HCT116 (cell line): ENCODE results near the gene PCDHGC5. TPM values are rescaled to one million over a fixed set of nuclear protein-coding genes. Genes with fewer than 3 reads are reported as not detected.

Source experiments
- ATAC-seq: fragments of 200-7000 bp; cut with Tn5 transposase; 2 replicates; pipeline ENCODE4 v1.9.1; 2020; ENCODE audit warnings: mild to moderate bottlenecking, moderate library complexity
- BruUV-seq: library from RNA; stranded (reverse); fragments of 400-500 nt; replicated peaks from 2 replicates; lab custom pipeline; 2021; lab: Mats Ljungman, UMichigan
- CTCF ChIA-PET: fragments of 300-600 bp; sonication (Branson Sonifier 250); formaldehyde crosslinking; loops from one replicate; lab custom pipeline; 2021; ENCODE audit warnings: antibody characterized with exemption; lab: Charles Lee
- POLR2A ChIA-PET: fragments of 300-600, 350-600 bp; sonication (Branson Sonifier 250); formaldehyde crosslinking; loops from one replicate; lab custom pipeline; 2021; ENCODE audit warnings: antibody characterized with exemption; lab: Charles Lee
- RAD21 ChIA-PET, 2 experiments: fragments of 300-600 bp; sonication (Branson Sonifier 250); formaldehyde crosslinking; loops; one replicate each; lab custom pipeline; 2023; ENCODE audit warnings: low total read pairs in 2 of 2; ENCODE audit not compliant: uncharacterized antibody in 2 of 2, unreplicated experiment in 2 of 2, low non-redundant PET in 1 of 2; lab: Charles Lee
- DNase-seq: peaks from one replicate; pipeline ENCODE4 v3.0.0-alpha.2; 2010; ENCODE audit warnings: low read depth, low spot score
- H2AFZ ChIP-seq: fragments of 200-600 bp; shearing (Covaris generic), sonication (generic); 2 replicates; pipeline ENCODE4 v1.6.1; 2017; ENCODE audit warnings: low read depth, mixed run types, mixed read lengths, antibody characterized with exemption, low read length; ENCODE audit not compliant: poor library complexity, severe bottlenecking
- H3K27ac ChIP-seq: 2 replicates; pipeline ENCODE4 v1.5.1; 2012; ENCODE audit warnings: low read depth, low read length
- H3K27me3 ChIP-seq: fragments of 200-600 bp; sonication (generic); 2 replicates; pipeline ENCODE4 v1.6.1; 2016; ENCODE audit warnings: mixed run types, low read length, mixed read lengths; ENCODE audit not compliant: insufficient read depth
- H3K36me3 ChIP-seq, 2 experiments: fragments of 200-500 bp in 1 of 2; fragments of 200-600 bp in 1 of 2; sonication (Bioruptor generic) in 1 of 2; sonication (generic) in 1 of 2; 2 replicates each; pipeline versions ENCODE4 v1.5.1 to v1.6.1; 2014 to 2016; ENCODE audit warnings: low read length in 2 of 2, inconsistent platforms in 1 of 2, mixed read lengths in 1 of 2, mixed run types in 1 of 2; ENCODE audit not compliant: insufficient read depth in 2 of 2, control insufficient read depth in 1 of 2
- H3K4me1 ChIP-seq, 2 experiments: fragments of 200-600 bp in 1 of 2; sonication (generic) in 1 of 2; 2 replicates each; pipeline versions ENCODE4 v1.5.1 to v1.6.1; 2012 to 2017; ENCODE audit warnings: low read length in 2 of 2, inconsistent platforms in 1 of 2, mild to moderate bottlenecking in 1 of 2, mixed read lengths in 1 of 2, mixed run types in 1 of 2, moderate library complexity in 1 of 2; ENCODE audit not compliant: insufficient read depth in 2 of 2, control insufficient read depth in 1 of 2
- H3K4me2 ChIP-seq: fragments of 200-600 bp; sonication (generic); 2 replicates; pipeline ENCODE4 v1.6.1; 2017; ENCODE audit warnings: mixed run types, low read length, mixed read lengths
- H3K4me3 ChIP-seq, 2 experiments: fragments of 200-600 bp in 1 of 2; sonication (generic) in 1 of 2; replicated peaks in 1 of 2; 2 replicates each; pipeline ENCODE4 v1.5.1; 2011 to 2016; ENCODE audit warnings: low read length in 2 of 2, control low read depth in 1 of 2, low read depth in 1 of 2, mild to moderate bottlenecking in 1 of 2, mixed read lengths in 1 of 2, mixed run types in 1 of 2
- H3K79me2 ChIP-seq: fragments of 200-600 bp; sonication (generic); 2 replicates; pipeline ENCODE4 v1.6.1; 2017; ENCODE audit warnings: mild to moderate bottlenecking, mixed run types, low read length, moderate library complexity, mixed read lengths; ENCODE audit not compliant: insufficient read depth
- H3K9ac ChIP-seq: fragments of 200-600 bp; sonication (generic); 2 replicates; pipeline ENCODE4 v1.6.1; 2016; ENCODE audit warnings: low read length, mixed read lengths
- H3K9me2 ChIP-seq: fragments of 200-600 bp; sonication (generic), shearing (Covaris generic); 2 replicates; pipeline ENCODE4 v1.6.1; 2017; ENCODE audit warnings: mixed run types, mild to moderate bottlenecking, moderate library complexity; ENCODE audit not compliant: insufficient read depth
- H3K9me3 ChIP-seq, 2 experiments: fragments of 200-500 bp in 1 of 2; fragments of 200-600 bp in 1 of 2; sonication (Bioruptor generic) in 1 of 2; sonication (generic) in 1 of 2; 2 replicates each; pipeline ENCODE4 v1.6.1; 2014 to 2017; ENCODE audit warnings: low read length in 2 of 2, mixed read lengths in 2 of 2, inconsistent platforms in 1 of 2, low read depth in 1 of 2, mild to moderate bottlenecking in 1 of 2, mixed run types in 1 of 2, moderate library complexity in 1 of 2; ENCODE audit not compliant: control insufficient read depth in 1 of 2, insufficient read depth in 1 of 2
- H4K20me1 ChIP-seq: fragments of 200-600 bp; sonication (generic), shearing (Covaris generic); 2 replicates; pipeline ENCODE4 v1.6.1; 2017; ENCODE audit warnings: mixed run types, mild to moderate bottlenecking, moderate library complexity; ENCODE audit not compliant: insufficient read depth
- ATF3 ChIP-seq: IDR thresholded peaks from 2 replicates; pipeline ENCODE4 v1.6.1; 2012
- CBX3 ChIP-seq: IDR thresholded peaks from 2 replicates; pipeline ENCODE4 v1.6.1; 2012; ENCODE audit warnings: low read depth
- EZH2 ChIP-seq: fragments of 200-600 bp; sonication (generic); IDR thresholded peaks from 2 replicates; pipeline ENCODE4 v1.6.1; 2017; ENCODE audit warnings: antibody characterized with exemption, mixed run types
- EZH2phosphoT487 ChIP-seq: fragments of 200-600 bp; IDR thresholded peaks from 2 replicates; pipeline ENCODE4 v1.6.1; 2018; ENCODE audit warnings: antibody characterized with exemption, borderline replicate concordance
- FOSL1 ChIP-seq: IDR thresholded peaks from 2 replicates; pipeline ENCODE4 v1.6.1; 2012; ENCODE audit warnings: low read depth
- RAD21 ChIP-seq: IDR thresholded peaks from 2 replicates; pipeline ENCODE4 v1.6.1; 2012; ENCODE audit warnings: low read depth, mild to moderate bottlenecking
- REST ChIP-seq: IDR thresholded peaks from 2 replicates; pipeline ENCODE4 v1.6.1; 2012; ENCODE audit warnings: low read depth
- SRF ChIP-seq: IDR thresholded peaks from 2 replicates; pipeline ENCODE4 v1.6.1; 2012; ENCODE audit warnings: low read depth
- YY1 ChIP-seq: IDR thresholded peaks from 2 replicates; pipeline ENCODE4 v1.6.1; 2011; ENCODE audit warnings: low read length, low read depth, moderate library complexity, mild to moderate bottlenecking; ENCODE audit not compliant: insufficient replicate concordance; ENCODE audit errors: extremely low read depth
- intact Hi-C: fragments of 100-400 bp; cut with micrococcal nuclease; formaldehyde crosslinking; loops from 2 replicates; pipeline ENCODE4 v1.10.0; 2022
- total RNA-seq: library from RNA; stranded (reverse); gene quantifications from one replicate; pipeline ENCODE4 v1.2.1, GENCODE V29; 2021; ENCODE audit not compliant: unreplicated experiment
- TF ChIP-seq, protein P1 (sequence below): IDR thresholded peaks from 2 replicates; pipeline ENCODE4 v1.6.1; 2012

Gene PCDHGC5
- total RNA-seq, 1 experiment from 2014 or later, result not detected

DNA sequence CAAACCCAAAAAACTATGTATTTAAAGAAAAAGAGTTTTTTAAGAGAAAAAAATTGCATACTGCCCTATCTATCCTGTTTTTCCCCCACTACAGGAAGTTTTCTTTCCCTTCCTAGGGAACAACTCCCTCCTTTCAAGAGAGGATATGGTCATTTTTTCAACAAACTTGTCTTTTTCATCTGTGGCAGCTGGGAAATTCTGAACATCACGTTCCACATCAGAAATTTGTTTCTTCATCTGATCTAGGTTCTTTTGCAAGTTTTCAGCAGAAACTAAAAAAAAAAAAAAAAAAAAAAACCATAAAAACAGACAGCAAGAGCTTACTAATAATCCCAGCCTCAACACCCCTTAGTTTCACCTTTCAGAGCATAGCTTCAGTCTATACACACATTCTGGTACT is 38.5 kb downstream of the PCDHGC5 start:
- no peak overlapping the region for H3K4me3 ChIP-seq
- TF ChIP-seq YY1, result no peak
- no peak for TF ChIP-seq EZH2
- no peak for TF ChIP-seq ATF3
- TF ChIP-seq EZH2phosphoT487, result no peak
- no peak for TF ChIP-seq REST
- no peak for TF ChIP-seq SRF
- TF ChIP-seq, protein P1, sequence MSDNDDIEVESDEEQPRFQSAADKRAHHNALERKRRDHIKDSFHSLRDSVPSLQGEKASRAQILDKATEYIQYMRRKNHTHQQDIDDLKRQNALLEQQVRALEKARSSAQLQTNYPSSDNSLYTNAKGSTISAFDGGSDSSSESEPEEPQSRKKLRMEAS, result no peak
- no peak for TF ChIP-seq RAD21
- no peak for TF ChIP-seq CBX3
- TF ChIP-seq FOSL1, result no peak
- no TSS peak for BruUV-seq
- ChIA-PET POLR2A (no interaction called here), RAD21 (no interaction called here), CTCF (interaction anchor here (1.0 kb wide), 1 partner anchor 114 kb away, joined by 5 read pairs; the partner anchor contains the start of gene PCDHGA10)
- peaks cover 6% of the 10 kb centered on the region; the same call in 1 of the 2 replicates for H3K79me2 ChIP-seq
- DNase-seq (no peak), ATAC-seq (no peak)
- no peaks in the 10 kb centered on the region for H4K20me1 ChIP-seq
- no peak overlapping the region for H3K27ac ChIP-seq
- no peaks in the 10 kb centered on the region for H3K9me3 ChIP-seq
- H3K9ac ChIP-seq, result no peak overlapping the region
- H3K4me2 ChIP-seq, result no peak overlapping the region
- H3K4me1 ChIP-seq, result peaks cover 15 to 27% of the 10 kb centered on the region in 2 experiments
- peaks cover 6 to 49% of the 10 kb centered on the region in 2 experiments; a peak in 3 of 4 replicates for H3K36me3 ChIP-seq
- no peaks in the 10 kb centered on the region for H3K27me3 ChIP-seq
- intact Hi-C loops, result no loop called here
- H2AFZ ChIP-seq, result no peak overlapping the region
- H3K9me2 ChIP-seq, result no peaks in the 10 kb centered on the region
